GM12878 (cell line): ENCODE results near the gene RERE. TPM values are rescaled to one million over a fixed set of nuclear protein-coding genes. Genes with fewer than 3 reads are reported as not detected.

Source experiments
- CEBPB ChIP-seq, 2 experiments: fragments of 150-350 bp in 1 of 2; IDR thresholded peaks; 2 replicates each; pipeline ENCODE4 v1.6.1; 2012 to 2014; ENCODE audit warnings: low read depth in 2 of 2, low read length in 2 of 2, borderline replicate concordance in 1 of 2, inconsistent platforms in 1 of 2
- CTCF ChIP-seq, 3 experiments: IDR thresholded peaks in 2 of 3; conservative IDR thresholded peaks in 1 of 3; 2 replicates each; pipeline ENCODE4 v1.5.1; 2011; ENCODE audit warnings: low read depth in 3 of 3, low read length in 3 of 3, mild to moderate bottlenecking in 3 of 3, control low read depth in 2 of 3, moderate library complexity in 2 of 3, inconsistent platforms in 1 of 3, mixed read lengths in 1 of 3; ENCODE audit not compliant: control insufficient read depth in 2 of 3, insufficient read depth in 1 of 3; ENCODE audit errors: extremely low read depth in 1 of 3
- E2F4 ChIP-seq: IDR thresholded peaks from 2 replicates; pipeline ENCODE4 v1.6.1; 2012; ENCODE audit warnings: low read depth, low read length, improper control_type of control experiment
- FOXM1 ChIP-seq: IDR thresholded peaks from 2 replicates; pipeline ENCODE4 v1.6.1; 2012; ENCODE audit warnings: low read depth, mild to moderate bottlenecking, inconsistent platforms, low read length, moderate library complexity
- GATAD2B ChIP-seq: fragments of 450-650 bp; conservative IDR thresholded peaks from 2 replicates; pipeline ENCODE4 v1.6.1; 2017; ENCODE audit warnings: low read depth, mild to moderate bottlenecking, moderate library complexity
- HCFC1 ChIP-seq: fragments of 150-350 bp; IDR thresholded peaks from 2 replicates; pipeline ENCODE4 v1.6.1; 2014; ENCODE audit warnings: low read length
- IRF5 ChIP-seq: fragments of 450-650 bp; IDR thresholded peaks from 2 replicates; pipeline ENCODE4 v1.6.1; 2017; ENCODE audit warnings: borderline replicate concordance
- NBN ChIP-seq: fragments of 450-650 bp; IDR thresholded peaks from 2 replicates; pipeline ENCODE4 v1.6.1; 2016
- NR2F1 ChIP-seq: fragments of 450-650 bp; conservative IDR thresholded peaks from 2 replicates; pipeline ENCODE4 v1.6.1; 2017; ENCODE audit warnings: mild to moderate bottlenecking
- RAD51 ChIP-seq: fragments of 450-650 bp; IDR thresholded peaks from 2 replicates; pipeline ENCODE4 v1.6.1; 2016; ENCODE audit warnings: moderate library complexity, mild to moderate bottlenecking, inconsistent platforms
- SIN3A ChIP-seq: IDR thresholded peaks from 2 replicates; pipeline ENCODE4 v1.6.1; 2012; ENCODE audit warnings: low read depth, low read length, improper control_type of control experiment
- SUPT20H ChIP-seq: IDR thresholded peaks from 2 replicates; pipeline ENCODE4 v1.6.1; 2011; ENCODE audit warnings: low read depth, mild to moderate bottlenecking, low read length, moderate library complexity, borderline replicate concordance; ENCODE audit not compliant: control insufficient read depth
- TCF12 ChIP-seq: IDR thresholded peaks from 2 replicates; pipeline ENCODE4 v1.6.1; 2011; ENCODE audit warnings: low read depth, mild to moderate bottlenecking, low read length
- ZNF274 ChIP-seq: IDR thresholded peaks from one replicate; pipeline ENCODE4 v1.8.0; 2011; ENCODE audit not compliant: insufficient read length, insufficient read depth
- polyA plus RNA-seq, 11 experiments: library from polyadenylated mRNA; depleted of rRNA in 4 of 11; unstranded in 6 of 11; stranded (reverse) in 5 of 11; fragments of >200 nt; fragmentation: Nextera tagmentation in 4 of 11; fragmentation: Illumina TruSeq in 1 of 11; extraction: Ambion mirVana in 4 of 11; extraction: Trizol in 1 of 11; gene quantifications; 1 replicate in 1 of 11; 2 replicates in 10 of 11; pipeline versions ENCODE4 v1.2.1 to v1.2.3, GENCODE V29; 2011 to 2016; ENCODE audit warnings: inconsistent platforms in 2 of 11, missing spikeins in 2 of 11, low read depth in 1 of 11
- total RNA-seq, 4 experiments: library from RNA; depleted of rRNA in 3 of 4; stranded (reverse); fragments of >200 nt in 3 of 4; fragmentation: Illumina TruSeq in 1 of 4; extraction: Trizol in 1 of 4; gene quantifications; 2 replicates each; pipeline versions ENCODE4 v1.2.1 to v1.2.3, GENCODE V29; 2013 to 2021

RERE gene
- total and polyA plus RNA-seq, 10 of the 15 experiments (the other 5 are each of a cell fraction or from before 2014, with no cell fraction given) = 5.2 to 60.5 (median 20.2) TPM

- no peak for TF ChIP-seq CTCF (IDR thresholded peaks at IDR 0.05 in 2 of 3, conservative IDR thresholded peaks at IDR 0.05 in 1 of 3; ENCODE audit: control insufficient read depth in 2 of 3, extremely low read depth in 1 of 3, insufficient read depth in 1 of 3, low read depth in 3 of 3, low read length in 3 of 3)
- no peak for TF ChIP-seq TCF12
- no peak for TF ChIP-seq CEBPB (IDR thresholded peaks at IDR 0.05; ENCODE audit: borderline replicate concordance in 1 of 2, low read depth in 2 of 2, low read length in 2 of 2)
- no peak for TF ChIP-seq RAD51
- no peak for TF ChIP-seq IRF5
- no peak for TF ChIP-seq GATAD2B
- TF ChIP-seq SUPT20H = no peak
- no peak for TF ChIP-seq E2F4
- TF ChIP-seq HCFC1 = no peak
- TF ChIP-seq SIN3A = no peak
- no peak for TF ChIP-seq NR2F1
- no peak for TF ChIP-seq NBN
- TF ChIP-seq FOXM1 = no peak
- no peak for TF ChIP-seq ZNF274
These were observed 495.8 kb downstream of the RERE start (continued) for GRCh38 chr1:8321612-8322011.
